NCI-H345 (cell line): Measurements from ENCODE around the gene CHRNB1.
A peak's percentile ranks its signal among the peaks of the same experiment; 100 is the strongest.

ENCODE experiments used
- DNase-seq: peaks from one replicate; lab custom pipeline; 2025; lab: John Stamatoyannopoulos, UW

CHRNB1 gene

GRCh38 chr17:7416323-7416722 is 28.5 kb upstream of the CHRNB1 start:
- no peak for DNase-seq

DNA sequence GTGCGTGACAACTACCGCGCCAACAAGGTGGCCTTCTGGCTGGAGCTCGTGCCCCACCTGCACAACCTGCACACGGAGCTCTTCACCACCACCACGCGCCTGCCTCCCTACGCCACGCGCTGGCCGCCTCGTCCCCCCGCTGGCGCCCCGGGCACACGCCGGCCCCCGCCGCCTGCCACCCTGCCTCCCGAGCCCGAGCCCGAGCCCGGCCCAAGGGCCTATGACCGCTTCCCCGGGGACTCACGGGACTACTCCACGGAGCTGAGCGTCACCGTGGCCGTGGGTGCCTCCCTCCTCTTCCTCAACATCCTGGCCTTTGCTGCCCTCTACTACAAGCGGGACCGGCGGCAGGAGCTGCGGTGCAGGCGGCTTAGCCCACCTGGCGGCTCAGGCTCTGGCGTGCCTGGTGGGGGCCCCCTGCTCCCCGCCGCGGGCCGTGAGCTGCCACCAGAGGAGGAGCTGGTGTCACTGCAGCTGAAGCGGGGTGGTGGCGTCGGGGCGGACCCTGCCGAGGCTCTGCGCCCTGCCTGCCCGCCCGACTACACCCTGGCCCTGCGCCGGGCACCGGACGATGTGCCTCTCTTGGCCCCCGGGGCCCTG is 27.7 kb upstream of the CHRNB1 start:
- no peak for DNase-seq

DNA sequence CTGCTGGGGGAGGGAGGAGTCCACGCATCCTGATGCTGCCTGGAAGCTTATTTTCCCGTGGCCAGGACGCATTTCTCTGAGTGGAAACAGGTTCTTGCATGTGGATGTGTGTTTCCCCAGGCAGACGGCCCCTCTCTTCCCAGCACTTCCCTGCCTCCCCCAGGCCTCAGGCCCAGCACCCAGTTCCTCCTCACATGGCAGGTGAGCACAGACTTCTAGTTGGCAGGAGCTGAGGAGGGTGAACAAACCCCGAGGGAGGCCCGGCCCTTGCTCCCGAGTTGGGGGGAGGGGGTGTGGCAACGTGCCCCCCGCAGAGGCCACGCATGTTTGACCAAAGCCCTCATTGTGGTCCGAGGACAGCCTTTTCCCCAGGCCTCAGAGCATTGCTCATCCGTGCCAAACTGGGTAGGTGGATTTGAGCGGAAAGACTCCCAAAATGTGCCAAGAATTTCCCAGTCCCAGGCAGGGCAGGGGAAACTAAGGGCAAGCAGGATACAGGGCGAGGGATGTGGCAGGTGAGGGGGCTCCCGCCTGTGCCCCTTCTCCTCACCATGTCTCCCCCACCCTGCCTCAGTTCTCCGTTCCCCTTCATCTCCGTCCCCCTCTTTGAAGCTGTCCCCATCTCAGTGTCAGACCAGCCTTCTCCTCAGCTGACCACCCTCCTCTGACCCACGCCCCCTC is 26.2 kb upstream of the CHRNB1 start:
- no peak for DNase-seq

DNA sequence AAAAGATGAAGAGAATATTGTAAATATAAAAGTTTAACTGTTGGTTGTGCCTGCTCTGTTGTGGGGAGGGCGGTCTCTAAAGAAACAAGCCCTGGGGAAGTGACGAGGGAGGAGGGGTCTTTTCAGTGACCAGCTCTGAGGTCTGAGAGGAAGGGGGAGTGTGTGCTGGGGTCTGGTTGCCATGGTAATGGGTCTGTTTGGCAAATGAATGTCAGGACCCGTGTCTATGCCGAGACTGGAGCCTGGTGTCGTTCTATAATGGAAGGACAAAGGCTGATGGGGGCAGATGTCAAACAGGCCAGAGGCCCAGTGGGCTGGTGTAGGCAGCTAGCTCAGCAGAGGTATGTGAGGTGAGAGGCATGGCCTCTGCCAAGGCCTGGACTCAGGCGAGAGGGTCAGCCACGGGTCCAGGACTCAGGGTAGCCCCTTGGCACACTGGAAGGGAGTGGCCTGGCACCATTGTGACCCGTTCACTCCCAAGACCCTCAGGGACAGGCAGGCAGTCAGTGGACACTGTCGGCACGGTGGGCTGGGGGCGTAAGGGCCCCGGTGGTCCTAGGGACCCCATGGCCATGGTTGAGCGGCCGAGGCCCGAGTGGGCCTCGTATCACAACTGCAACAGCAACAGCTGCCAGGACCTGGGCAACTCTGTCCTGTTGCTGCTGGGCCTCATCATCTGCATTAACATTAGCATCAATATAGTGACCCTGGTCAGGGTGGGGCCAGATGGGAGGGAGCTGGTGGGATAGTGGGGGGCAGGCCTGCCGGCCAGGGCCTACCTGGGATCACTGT is 24.8 kb upstream of the CHRNB1 start, which contains the start of gene SPEM1:
Gene SPEM1, plus strand, starts transcription at position 506 of the 792 bp plus-strand sequence. Its CDS starts 61 bp downstream, at position 567.
- no peak for DNase-seq

GRCh38 chr17:7421186-7421585 is 23.7 kb upstream of the CHRNB1 start:
- DNase-seq = no peak

DNA sequence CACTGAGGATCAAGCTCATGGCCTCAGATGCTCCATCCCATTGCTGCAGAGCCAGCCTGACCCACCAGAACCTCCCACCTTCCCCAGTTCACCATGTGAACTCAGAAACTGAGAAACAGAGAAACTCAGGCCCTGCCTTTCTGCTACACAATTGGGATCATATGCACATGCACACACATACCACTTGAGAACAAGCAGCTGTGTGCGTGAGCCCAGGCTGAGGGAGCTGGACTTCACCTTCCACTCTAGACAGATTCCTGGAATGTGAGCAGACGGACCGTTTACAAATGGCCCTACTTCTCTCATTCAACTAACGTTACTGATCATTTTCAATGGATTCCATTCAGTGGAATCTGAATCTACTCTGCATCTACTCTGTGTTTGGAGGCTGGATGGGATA is 21.2 kb upstream of the CHRNB1 start:
- no peak for DNase-seq

DNA sequence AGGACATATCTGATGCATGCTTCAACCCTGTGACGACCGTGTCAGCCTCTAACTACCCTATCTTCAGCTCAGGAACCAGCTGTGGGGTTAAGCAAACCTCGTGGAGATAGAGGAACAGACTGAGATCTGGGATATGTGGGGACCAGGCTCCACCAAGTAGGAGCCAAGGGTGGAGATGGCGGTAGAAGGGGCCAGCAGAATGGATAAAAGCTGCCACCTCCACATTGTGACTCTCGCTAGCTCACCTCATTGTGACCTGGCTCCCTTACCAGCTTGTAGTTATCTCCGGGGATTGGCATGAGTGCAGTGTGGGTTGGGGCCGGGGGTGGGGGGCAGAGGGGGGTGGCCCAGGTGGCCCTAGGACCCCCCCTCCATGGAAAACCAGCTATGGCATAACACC is 19.5 kb upstream of the CHRNB1 start, which contains the start of gene SPEM2:
Gene SPEM2, plus strand, starts transcription at position 301 of the 400 bp plus-strand sequence. Its CDS starts 73 bp downstream, at position 374.
- no peak for DNase-seq

DNA sequence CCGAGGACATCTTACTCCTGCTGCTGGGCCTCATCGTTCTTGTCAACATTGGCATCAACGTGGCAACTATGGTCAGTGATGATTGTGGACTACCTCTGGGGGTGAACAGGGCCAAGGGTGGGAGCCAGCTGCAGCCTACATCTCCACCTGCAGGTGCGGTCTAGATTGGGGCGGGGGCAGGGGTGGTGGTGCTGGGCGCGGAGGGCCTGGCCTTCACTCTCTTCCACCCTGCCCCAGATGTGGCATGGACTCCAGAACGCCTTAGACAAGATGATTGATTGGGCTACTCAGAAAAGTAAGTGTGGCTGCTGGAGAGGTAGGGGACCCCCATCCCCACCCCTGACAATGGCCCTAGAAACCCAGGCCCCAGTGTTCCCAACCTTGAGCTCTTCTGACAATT is 19.1 kb upstream of the CHRNB1 start:
- no peak for DNase-seq

- no peak for DNase-seq
Observed at GRCh38 chr17:7426203-7426863, 18.5 kb upstream of the CHRNB1 start.

DNA sequence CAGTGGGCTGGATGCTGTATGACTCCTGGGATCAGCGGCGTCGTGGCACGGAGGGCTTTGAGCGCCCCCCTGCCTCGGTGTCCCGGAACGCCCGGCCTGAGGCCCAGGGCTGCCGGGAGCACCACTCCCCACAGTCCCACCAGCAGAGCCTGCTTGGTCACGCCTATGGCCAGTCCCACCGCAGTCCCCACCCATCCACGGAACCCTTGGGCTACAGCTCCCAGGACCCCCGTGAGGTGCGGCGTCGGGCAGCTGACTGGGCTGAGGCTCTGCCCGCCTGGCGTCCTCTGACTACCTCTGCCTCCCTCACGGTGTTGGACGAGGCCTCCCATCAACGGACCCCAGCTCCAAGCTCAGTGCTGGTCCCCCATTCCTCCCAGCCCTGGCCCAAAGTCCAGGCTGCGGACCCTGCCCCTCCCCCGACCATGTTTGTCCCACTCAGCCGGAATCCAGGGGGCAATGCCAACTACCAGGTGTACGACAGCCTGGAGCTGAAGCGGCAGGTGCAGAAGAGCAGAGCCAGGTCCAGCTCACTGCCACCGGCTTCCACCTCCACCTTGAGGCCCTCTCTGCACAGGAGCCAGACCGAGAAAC is 17.9 kb upstream of the CHRNB1 start:
- DNase-seq = no peak

GRCh38 chr17:7427549-7427948 is 17.3 kb upstream of the CHRNB1 start:
- no peak for DNase-seq

- no peak for DNase-seq
Observed at GRCh38 chr17:7428557-7428956, 16.3 kb upstream of the CHRNB1 start, which contains the start of gene SPEM3. SPEM3 (plus strand) TSS chr17:7428857; CDS start chr17:7428903, 46 bp downstream.

DNA sequence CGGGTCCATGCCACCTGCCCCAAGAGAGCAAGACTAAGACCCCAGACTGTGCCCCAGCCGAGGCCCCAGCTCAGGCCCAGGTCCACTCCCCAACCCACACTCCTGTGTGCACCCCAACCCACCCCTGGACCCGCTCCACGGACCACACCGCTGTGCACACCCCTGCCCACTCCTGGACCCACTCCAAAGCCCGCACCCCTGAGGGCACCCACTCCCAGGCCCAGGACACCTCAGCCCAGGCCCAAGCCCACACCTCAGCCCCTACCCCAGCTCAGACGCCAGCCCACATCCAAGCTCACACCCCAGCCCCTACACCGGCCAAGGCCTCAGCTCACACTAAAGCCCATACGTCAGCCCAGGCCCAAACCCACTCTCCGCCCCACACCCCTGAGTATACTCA is 15.1 kb upstream of the CHRNB1 start:
- no peak for DNase-seq

- DNase-seq = no peak
Observed at GRCh38 chr17:7431231-7431630, 13.6 kb upstream of the CHRNB1 start.

DNA sequence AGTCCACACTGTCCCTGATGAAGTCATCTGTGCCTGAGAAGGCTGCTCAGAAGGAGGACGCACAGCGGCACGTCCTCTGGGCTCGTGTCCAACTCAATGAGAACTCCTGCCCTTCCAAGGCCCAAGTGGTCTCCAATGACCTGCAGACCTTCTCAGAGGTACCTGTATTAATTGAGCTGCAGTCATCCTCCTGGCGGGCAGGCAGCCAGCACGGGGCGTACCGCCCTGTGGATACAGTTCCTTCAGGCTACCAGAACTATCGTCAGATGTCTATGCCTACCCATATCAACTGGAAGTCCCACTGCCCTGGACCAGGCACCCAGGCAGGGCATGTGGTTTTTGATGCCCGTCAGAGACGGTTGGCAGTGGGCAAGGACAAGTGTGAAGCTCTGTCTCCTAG is 12.6 kb upstream of the CHRNB1 start:
- DNase-seq = no peak

GRCh38 chr17:7435676-7436555 is 8.9 kb upstream of the CHRNB1 start:
- DNase-seq = peak; percentile 35

DNA sequence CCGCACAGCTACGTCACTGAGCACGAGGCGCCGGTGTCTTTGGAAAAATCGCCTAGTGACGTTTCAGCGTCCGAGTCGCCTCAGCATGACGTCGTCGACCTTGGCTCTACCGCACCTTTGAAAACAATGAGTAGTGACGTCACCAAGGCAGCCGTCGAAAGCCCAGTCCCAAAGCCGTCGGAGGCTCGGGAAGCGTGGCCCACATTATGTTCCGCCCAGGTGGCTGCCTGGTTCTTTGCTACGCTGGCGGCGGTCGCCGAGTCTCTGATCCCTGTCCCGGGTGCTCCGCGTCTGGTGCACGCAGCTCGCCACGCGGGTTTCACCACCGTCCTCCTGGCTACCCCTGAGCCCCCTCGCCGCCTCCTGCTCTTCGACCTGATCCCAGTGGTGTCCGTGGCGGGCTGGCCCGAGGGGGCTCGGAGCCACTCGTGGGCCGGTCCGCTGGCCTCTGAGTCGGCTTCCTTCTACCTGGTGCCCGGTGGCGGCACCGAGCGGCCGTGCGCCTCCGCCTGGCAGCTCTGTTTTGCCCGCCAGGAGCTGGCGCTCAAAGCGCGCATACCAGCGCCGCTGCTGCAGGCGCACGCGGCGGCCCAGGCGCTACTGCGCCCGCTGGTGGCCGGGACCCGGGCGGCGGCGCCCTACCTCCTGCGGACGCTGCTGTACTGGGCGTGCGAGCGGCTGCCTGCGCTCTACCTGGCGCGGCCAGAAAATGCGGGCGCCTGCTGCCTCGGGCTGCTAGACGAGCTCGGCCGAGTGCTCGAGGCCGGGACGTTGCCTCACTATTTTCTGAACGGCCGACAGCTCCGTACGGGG is 8.1 kb upstream of the CHRNB1 start:
- DNase-seq = peak; percentile 67

DNA sequence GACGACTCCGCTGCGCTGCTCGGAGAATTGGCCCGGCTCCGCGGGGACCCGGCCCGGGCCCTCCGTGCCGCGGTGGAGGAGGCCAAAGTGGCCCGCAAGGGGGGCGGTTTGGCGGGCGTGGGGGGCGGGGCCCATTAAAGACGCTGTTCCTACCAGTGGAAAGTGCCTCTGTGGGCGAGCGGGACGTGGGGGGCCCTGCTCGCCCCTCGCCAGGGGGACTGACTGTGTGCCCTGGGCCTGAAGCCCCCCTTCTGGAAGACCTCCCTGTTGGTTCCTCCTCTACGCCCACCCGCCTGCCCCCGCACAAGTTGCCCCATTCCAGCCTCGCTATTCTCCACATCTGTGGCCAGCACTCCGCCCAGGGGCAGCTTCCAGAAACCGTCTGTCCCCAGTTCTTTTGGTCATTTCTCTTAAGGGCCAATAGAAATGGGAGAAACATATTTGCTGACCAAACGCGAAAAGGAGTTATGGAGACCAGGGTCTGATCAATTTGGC is 7.4 kb upstream of the CHRNB1 start:
- no peak for DNase-seq

DNA sequence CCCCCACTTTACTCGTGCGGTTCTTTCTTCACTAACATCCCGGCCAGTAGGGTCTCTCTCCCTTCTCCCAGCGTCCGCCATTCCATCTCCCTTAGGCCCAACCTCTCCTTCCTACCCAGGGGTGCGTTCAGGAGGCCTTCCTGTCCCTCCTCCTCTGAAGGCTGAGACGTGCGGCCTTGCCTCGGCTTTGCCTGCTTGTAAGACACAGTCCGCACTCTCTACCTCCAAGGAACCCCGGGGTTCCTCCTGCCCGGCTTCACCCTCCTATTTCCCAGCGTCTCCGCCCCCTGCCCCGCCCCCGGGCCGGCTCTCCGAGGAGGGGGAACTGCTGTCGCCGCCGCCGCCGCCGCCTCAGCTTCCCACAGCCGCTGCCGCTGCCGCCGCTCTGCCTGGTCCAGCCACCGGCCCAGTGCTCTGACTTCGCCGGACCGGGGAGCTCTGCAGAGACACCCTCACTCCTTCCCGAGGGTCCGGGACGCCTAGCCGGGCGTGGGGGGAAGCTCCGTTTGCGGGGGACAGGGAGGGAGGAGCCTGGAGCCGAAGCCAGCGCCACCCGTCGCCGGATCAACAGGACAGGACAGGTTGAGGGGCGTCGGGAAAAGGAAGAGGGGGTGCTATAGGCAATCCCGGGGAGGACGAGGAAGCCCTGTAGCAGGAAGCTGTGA is 6.8 kb upstream of the CHRNB1 start:
- DNase-seq = no peak
